ENCODE measurements around the gene DNAJC7. TPM values are rescaled to one million over a fixed set of nuclear protein-coding genes. Genes with fewer than 3 reads are reported as not detected.

DNAJC7 gene
- total RNA-seq, 2 donors from 2014 or later: 79.5 to 118 TPM

GRCh38 chr17:41986634-41987033 is 30.6 kb downstream of the DNAJC7 start:
- peaks cover 100% of the 10 kb centered on the region for H3K36me3 Mint-ChIP-seq (ENCODE audit: low read depth)
- peak overlapping the region; percentile 54 for H3K27ac Mint-ChIP-seq
- no peak overlapping the region for H3K4me3 Mint-ChIP-seq
- no peaks in the 10 kb centered on the region for H3K9me3 Mint-ChIP-seq
- no peaks in the 10 kb centered on the region for H3K27me3 Mint-ChIP-seq
- no peaks in the 10 kb centered on the region for H3K4me1 Mint-ChIP-seq
- ATAC-seq (replicated peaks): no peak

- ATAC-seq (replicated peaks): no peak
- no peaks in the 10 kb centered on the region for H3K9me3 Mint-ChIP-seq
- no peaks in the 10 kb centered on the region for H3K4me1 Mint-ChIP-seq
- no peak overlapping the region for H3K27ac Mint-ChIP-seq
- H3K27me3 Mint-ChIP-seq: no peaks in the 10 kb centered on the region
- H3K4me3 Mint-ChIP-seq: no peak overlapping the region
- peaks cover 100% of the 10 kb centered on the region for H3K36me3 Mint-ChIP-seq (ENCODE audit: low read depth)
Observed at GRCh38 chr17:41985919-41986318, 31.3 kb downstream of the DNAJC7 start.

DNA sequence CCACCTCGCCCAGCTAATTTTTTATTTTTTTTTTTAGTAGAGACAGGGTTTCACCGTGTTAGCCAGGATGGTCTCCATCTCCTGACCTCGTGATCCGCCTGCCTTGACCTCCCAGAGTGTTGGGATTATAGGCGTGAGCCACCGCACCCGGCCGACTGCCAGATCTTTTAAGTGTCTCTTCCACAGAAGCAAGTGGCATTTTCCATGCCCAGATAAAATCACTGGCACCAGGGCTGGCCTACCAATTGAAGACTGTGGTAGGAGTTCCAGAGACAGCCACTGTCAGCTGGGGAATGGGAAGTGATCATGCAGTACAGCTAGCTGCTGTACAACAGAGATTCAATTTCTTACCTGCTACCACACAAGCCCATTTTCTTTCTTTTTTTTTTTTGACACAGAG is 32.8 kb downstream of the DNAJC7 start:
- Mint-ChIP-seq H3K9me3 (no peaks in the 10 kb centered on the region), H3K4me3 (no peak overlapping the region), H3K36me3 (ENCODE audit: low read depth) (peaks cover 99% of the 10 kb centered on the region), H3K27ac (no peak overlapping the region), H3K4me1 (no peaks in the 10 kb centered on the region), H3K27me3 (no peaks in the 10 kb centered on the region)
- ATAC-seq (replicated peaks): no peak

DNA sequence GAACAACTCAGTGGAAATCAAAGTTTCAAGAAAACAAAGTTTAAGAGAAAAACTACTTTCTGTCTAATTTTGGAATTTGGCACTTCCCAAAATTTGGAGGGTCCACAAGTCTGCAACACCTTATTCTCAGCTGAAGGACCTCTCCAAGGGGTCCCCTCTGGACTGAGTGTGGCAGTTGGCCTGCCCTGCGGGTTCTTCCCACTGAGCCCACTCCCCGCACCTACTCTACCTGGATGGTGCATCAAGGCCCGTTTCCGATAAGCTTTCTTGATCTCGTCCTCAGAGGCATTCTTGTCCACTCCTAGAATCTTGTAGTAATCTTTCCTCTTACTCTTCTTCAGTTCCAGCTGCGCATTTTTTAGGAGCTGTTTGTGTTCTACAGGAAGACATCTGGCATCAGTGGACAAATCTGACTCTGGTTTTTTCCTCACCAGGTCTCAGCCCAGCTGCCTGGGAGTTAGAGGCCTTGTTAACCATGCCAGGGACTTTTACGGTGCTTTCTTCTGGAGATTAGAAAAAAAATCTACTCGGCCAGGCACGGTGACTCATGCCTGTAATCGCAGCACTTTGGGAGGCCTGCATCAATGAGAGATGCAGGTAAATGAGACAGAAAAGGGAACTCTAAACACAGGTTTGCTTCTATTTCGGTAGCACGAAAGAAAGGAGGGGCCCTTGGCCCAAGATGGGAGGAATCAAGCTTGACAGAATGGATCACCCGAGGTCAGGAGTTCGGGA is 35.0 kb downstream of the DNAJC7 start:
- Mint-ChIP-seq H3K27me3 (no peaks in the 10 kb centered on the region), H3K4me1 (no peaks in the 10 kb centered on the region), H3K27ac (peak overlapping the region; percentile 24), H3K36me3 (ENCODE audit: low read depth) (peaks cover 95% of the 10 kb centered on the region), H3K9me3 (no peaks in the 10 kb centered on the region), H3K4me3 (no peak overlapping the region)
- no peak for ATAC-seq (replicated peaks)

DNA sequence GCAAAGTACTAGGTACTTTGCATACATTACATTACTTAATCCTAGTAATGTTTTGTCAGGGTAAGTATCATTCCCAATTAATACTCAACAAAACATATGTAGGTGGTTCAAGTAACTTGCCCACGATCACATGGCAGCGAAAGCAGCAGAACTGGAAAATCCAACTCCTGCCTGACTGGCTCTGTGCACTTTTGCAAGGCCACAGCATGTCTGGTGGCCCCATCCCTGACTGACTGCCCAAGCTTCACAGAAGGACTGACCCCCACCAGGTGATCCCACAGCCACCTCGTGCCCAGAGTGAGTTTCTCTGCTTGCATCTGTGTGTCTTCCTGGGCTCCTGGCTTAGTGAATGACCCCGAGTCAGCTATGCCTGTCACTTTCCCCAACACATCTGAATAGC is 39.2 kb downstream of the DNAJC7 start:
- Mint-ChIP-seq H3K9me3 (no peaks in the 10 kb centered on the region), H3K4me1 (no peaks in the 10 kb centered on the region), H3K27me3 (no peaks in the 10 kb centered on the region), H3K36me3 (ENCODE audit: low read depth) (peaks cover 95% of the 10 kb centered on the region), H3K27ac (peak overlapping the region; percentile 68), H3K4me3 (no peak overlapping the region)
- no peak for ATAC-seq (replicated peaks)

DNA sequence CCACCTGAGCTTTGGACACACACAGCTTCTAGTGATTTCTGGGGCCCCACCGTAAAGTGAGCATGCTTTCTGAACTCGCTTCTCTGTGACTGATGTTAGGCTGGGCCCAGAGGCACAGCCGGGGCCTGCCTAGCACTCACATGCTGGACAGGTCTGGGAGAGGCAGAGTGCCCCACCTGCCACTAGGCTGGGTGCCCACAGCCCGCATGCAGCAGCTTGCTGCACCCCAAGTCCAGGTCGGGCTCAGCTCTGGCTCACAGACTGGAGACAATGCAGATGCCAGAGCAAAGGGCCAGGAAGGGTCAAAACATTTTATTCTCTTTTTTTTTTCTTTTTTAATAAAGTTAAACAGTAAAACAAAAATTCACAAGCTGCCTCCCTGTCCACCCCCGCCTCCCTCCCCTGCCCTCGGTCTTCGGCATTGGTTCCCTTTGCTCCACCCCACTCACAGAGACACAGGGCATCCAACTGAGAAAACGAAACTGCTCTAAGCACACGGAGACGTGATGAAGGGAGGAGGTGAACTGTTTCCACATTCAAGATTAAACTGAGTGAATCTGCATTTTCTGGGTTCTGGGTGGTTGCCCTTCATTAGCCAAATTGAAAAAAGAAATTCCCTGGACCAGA is 41.0 kb downstream of the DNAJC7 start:
- Mint-ChIP-seq H3K36me3 (ENCODE audit: low read depth) (peaks cover 92% of the 10 kb centered on the region), H3K4me3 (no peak overlapping the region), H3K9me3 (no peaks in the 10 kb centered on the region), H3K27ac (peak overlapping the region; percentile 51), H3K27me3 (no peaks in the 10 kb centered on the region), H3K4me1 (no peaks in the 10 kb centered on the region)
- no peak for ATAC-seq (replicated peaks)

DNA sequence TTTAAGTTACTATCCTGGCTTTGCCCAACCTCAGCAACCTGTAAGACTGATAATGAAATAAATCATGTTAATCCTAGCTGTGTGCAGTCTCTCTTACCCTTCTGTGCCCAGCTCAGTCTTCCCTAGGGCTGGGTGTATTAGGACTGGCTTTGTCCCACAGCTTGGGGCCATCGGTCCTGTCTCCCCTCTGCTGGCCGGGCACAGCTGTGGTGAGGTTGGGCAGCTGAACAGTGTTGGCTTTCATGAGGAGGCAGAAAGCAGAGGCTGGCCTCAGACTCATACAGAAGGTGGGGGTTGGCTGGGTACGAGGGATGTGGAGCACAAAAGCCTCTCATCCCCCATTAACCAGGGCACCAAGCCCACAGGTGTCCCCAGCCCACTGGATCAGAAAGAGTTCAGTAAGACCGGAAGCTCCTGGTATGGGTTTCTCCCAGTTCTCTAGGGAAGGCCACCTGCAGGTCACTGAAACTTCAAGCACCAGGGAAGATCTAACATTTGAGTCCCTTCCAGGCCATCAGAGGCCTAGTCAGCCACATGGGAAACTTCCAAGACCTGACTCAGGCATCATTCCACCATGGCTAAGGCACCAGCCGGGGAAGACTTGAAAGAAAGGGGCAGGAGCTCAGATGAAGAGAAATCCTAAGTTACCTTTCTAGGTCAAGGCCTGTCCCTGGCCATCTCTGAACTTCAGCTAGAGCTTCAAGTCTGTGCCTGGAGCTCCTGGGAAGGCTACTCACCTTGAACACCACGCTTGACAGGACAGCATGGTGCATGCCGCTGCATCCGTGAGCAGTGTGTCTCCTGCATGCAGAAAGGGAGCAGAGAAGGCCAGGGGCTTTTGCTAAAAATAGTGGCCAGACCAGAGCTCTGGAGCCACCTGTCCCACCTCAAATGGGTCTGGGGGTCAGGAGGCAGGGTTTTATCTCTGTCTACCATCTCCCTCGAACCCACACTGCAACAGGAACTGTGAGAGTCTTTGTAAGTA is 41.8 kb downstream of the DNAJC7 start:
- peak overlapping the region; percentile 52 for H3K27ac Mint-ChIP-seq
- ATAC-seq (replicated peaks): no peak
- no peaks in the 10 kb centered on the region for H3K4me1 Mint-ChIP-seq
- no peak overlapping the region for H3K4me3 Mint-ChIP-seq
- no peaks in the 10 kb centered on the region for H3K9me3 Mint-ChIP-seq
- peaks cover 92% of the 10 kb centered on the region for H3K36me3 Mint-ChIP-seq (ENCODE audit: low read depth)
- H3K27me3 Mint-ChIP-seq: no peaks in the 10 kb centered on the region

- H3K27ac Mint-ChIP-seq: no peak overlapping the region
- H3K4me1 Mint-ChIP-seq: no peaks in the 10 kb centered on the region
- H3K9me3 Mint-ChIP-seq: no peaks in the 10 kb centered on the region
- ATAC-seq (replicated peaks): no peak
- H3K4me3 Mint-ChIP-seq: no peak overlapping the region
- H3K27me3 Mint-ChIP-seq: no peaks in the 10 kb centered on the region
- H3K36me3 Mint-ChIP-seq (ENCODE audit: low read depth): peaks cover 92% of the 10 kb centered on the region
Observed at GRCh38 chr17:41974658-41975057, 42.6 kb downstream of the DNAJC7 start.

GRCh38 chr17:41974031-41974430 is 43.2 kb downstream of the DNAJC7 start:
- no peak overlapping the region for H3K4me3 Mint-ChIP-seq
- H3K4me1 Mint-ChIP-seq: no peaks in the 10 kb centered on the region
- peaks cover 96% of the 10 kb centered on the region for H3K36me3 Mint-ChIP-seq (ENCODE audit: low read depth)
- ATAC-seq (replicated peaks): no peak
- H3K27ac Mint-ChIP-seq: no peak overlapping the region
- no peaks in the 10 kb centered on the region for H3K27me3 Mint-ChIP-seq
- H3K9me3 Mint-ChIP-seq: no peaks in the 10 kb centered on the region

DNA sequence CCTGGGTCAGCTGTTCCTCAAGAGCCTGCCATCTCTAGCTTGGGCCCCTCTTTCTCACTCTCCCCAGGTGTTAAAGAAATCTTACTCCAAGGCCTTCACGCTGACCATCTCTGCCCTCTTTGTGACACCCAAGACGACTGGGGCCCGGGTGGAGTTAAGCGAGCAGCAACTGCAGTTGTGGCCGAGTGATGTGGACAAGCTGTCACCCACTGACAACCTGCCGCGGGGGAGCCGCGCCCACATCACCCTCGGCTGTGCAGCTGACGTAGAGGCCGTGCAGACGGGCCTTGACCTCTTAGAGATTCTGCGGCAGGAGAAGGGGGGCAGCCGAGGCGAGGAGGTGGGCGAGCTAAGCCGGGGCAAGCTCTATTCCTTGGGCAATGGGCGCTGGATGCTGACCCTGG is 43.8 kb downstream of the DNAJC7 start:
- Mint-ChIP-seq H3K27me3 (no peaks in the 10 kb centered on the region), H3K4me1 (no peaks in the 10 kb centered on the region), H3K36me3 (ENCODE audit: low read depth) (peaks cover 95% of the 10 kb centered on the region), H3K27ac (no peak overlapping the region), H3K4me3 (no peak overlapping the region), H3K9me3 (no peaks in the 10 kb centered on the region)
- ATAC-seq (replicated peaks): no peak

DNA sequence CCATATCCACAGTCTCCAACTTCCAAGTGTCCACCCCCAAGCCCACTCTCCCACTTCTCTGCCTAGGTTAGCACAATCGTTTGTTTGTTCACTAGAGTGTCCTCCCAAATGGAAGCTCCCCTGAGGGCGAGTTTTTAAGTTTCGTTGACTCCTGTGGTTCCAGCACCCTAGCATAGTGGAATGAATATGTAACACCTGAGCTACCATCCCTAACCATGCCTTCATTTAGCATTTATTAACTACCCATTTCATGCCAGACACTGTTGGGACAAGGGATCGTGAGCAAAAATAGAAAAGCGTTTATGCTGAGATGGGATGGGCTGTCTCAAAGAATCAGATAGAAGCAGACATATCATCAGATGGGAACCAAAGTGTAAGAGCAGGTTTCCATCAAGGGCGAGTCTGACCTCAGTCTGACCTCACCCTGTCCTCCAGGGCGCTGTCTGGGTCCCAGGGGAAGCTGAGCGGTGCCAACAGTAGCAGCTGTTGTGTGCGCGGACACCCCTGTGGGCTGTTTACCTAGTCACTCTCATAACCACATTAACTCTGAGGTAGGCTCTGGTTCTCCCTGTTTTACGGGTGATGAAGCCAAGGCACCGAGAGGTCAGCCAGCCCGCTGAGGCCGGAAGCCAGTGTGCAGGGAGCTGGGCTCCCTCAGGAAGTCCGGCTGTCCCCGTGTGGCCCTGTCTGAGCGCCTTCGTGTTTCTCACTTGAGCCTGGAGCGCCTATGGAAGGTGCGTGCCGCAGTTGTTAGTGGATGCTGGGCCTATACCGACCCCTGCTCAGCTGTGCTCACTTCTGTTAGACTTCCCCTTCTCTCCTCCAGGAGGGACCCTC is 44.5 kb downstream of the DNAJC7 start:
- no peak overlapping the region for H3K4me3 Mint-ChIP-seq
- no peak overlapping the region for H3K27ac Mint-ChIP-seq
- no peaks in the 10 kb centered on the region for H3K27me3 Mint-ChIP-seq
- H3K4me1 Mint-ChIP-seq: peaks cover 4% of the 10 kb centered on the region
- H3K9me3 Mint-ChIP-seq: no peaks in the 10 kb centered on the region
- no peak for ATAC-seq (replicated peaks)
- peaks cover 95% of the 10 kb centered on the region for H3K36me3 Mint-ChIP-seq (ENCODE audit: low read depth)

GRCh38 chr17:41971721-41972523 is 45.3 kb downstream of the DNAJC7 start:
- no peaks in the 10 kb centered on the region for H3K27me3 Mint-ChIP-seq

DNA sequence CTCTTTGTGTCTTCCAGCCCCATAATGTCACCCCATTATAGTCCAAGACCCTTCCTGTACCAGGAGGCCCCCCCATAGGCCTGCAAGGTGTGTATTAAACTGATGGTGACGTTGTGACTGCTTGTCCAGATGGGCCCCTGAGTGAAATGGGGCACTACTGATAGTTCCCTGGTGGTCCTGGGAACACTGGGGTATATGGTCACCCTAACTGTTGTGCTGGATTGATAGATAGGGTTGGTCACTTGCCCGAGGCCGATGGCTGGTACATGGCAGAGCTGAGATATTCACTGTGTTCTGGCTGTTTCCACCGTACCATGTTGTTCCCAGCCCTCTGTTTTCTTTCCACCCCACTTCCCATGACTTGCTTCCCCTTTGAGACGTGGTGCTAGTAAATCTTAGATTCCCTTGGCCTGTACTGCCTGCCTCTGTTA is 46.3 kb downstream of the DNAJC7 start:
- Mint-ChIP-seq H3K4me1 (peaks cover 4% of the 10 kb centered on the region), H3K27me3 (no peaks in the 10 kb centered on the region), H3K27ac (peak overlapping the region; percentile 9), H3K36me3 (ENCODE audit: low read depth) (peaks cover 82% of the 10 kb centered on the region), H3K9me3 (no peaks in the 10 kb centered on the region), H3K4me3 (no peak overlapping the region)
- no peak for ATAC-seq (replicated peaks)

More at GRCh38 chr17:41971721-41972523, 45.3 kb downstream of the DNAJC7 start:
- no peak for ATAC-seq (replicated peaks)
- H3K4me3 Mint-ChIP-seq: no peak overlapping the region
- H3K4me1 Mint-ChIP-seq: peaks cover 4% of the 10 kb centered on the region
- H3K36me3 Mint-ChIP-seq (ENCODE audit: low read depth): peaks cover 93% of the 10 kb centered on the region
- no peaks in the 10 kb centered on the region for H3K9me3 Mint-ChIP-seq
- no peak overlapping the region for H3K27ac Mint-ChIP-seq
